Activated gamma-delta T cell treated with Interleukin-2 at 50 U/mL for 16 hours (primary cell): ENCODE data around the gene IGSF9B.

ENCODE experiments used
- DNase-seq: peaks from one replicate; pipeline ENCODE4 v3.0.0-alpha.2; 2020

Gene IGSF9B

DNA sequence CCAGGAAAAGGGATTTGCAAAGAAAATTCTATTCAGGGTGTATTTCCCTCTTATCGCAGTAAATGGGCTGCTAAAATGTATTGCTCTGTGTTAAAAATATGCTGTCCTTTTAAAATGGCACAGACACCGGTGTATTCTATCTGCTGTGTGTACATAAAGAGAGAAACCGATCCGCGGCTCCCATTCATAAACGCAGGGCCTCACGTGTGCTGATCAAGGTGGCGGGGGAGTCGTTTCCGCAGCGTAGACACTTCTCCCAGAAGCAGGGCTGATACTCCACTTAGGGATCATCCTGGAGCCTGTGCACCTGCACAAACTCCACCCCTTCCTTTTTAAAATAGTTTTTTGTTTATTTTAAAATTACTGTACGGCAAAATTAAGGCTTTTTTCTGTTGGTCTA lies 26.1 kb upstream of the IGSF9B start:
- no peak for DNase-seq

DNA sequence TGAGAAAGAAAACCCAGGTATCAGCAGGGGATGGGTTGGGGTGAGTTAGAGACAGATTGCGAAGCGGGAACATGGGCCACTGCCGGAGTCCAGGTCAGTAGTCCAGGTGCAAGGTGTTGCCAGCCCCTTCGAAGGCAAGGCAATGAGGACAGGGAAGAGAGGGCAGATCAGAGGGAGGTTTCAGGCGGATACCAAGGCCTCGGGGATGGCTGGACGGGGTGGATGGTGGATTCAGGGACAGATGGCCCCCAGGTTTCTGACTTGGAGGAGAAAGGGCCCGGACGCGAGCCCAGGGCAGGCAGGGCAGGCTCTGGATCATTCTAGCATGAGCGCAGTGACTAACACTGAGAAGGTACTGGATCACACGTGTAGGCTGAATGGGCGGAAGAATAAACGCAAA lies 25.4 kb upstream of the IGSF9B start:
- no peak for DNase-seq

GRCh38 chr11:133981156-133981555 lies 24.4 kb upstream of the IGSF9B start:
- DNase-seq = no peak

DNA sequence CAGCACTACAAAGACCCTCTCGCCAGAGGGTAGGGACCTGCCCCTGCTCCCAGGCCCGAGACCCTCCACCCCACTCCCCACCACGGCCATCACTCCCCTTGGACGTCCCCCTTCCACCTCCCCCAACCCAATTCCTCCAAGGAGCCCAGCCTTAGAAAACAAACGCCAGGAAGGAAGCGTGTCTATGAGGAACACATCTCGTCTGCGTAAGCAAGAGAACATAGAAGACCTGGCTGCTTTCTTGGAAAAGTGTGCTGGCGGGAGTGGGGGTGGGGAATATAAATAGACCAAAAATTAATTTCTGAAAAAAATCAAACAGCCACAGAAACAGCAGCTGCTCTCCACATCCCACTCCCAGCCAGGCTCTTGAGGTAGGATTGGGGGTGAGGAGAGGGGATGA lies 23.9 kb upstream of the IGSF9B start:
- DNase-seq = no peak

GRCh38 chr11:133978794-133979193 lies 22.0 kb upstream of the IGSF9B start:
- no peak for DNase-seq

GRCh38 chr11:133977067-133977677 lies 20.4 kb upstream of the IGSF9B start:
- DNase-seq = no peak

DNA sequence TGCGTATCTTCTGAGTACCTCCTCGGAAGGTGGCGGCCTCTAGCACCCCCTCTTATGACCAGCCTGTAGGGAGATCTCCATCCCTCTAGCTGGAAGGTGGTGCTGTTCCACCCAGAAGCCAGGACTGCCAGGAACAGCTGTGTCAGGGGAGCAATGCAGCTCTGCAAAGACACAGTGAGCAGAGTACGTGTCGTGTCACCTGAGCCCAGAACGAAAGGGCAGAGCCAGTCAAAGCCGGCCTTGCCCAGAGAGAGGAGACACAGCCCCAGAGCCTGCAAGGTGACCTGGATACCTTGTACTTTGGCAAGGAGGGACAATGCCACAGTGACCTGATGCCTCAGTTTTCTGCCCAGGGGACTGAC lies 18.7 kb upstream of the IGSF9B start:
- DNase-seq = no peak

GRCh38 chr11:133974836-133975487 lies 18.2 kb upstream of the IGSF9B start:
- no peak for DNase-seq

GRCh38 chr11:133971881-133972280 lies 15.1 kb upstream of the IGSF9B start:
- DNase-seq = no peak

GRCh38 chr11:133969112-133969511 lies 12.3 kb upstream of the IGSF9B start:
- no peak for DNase-seq

DNA sequence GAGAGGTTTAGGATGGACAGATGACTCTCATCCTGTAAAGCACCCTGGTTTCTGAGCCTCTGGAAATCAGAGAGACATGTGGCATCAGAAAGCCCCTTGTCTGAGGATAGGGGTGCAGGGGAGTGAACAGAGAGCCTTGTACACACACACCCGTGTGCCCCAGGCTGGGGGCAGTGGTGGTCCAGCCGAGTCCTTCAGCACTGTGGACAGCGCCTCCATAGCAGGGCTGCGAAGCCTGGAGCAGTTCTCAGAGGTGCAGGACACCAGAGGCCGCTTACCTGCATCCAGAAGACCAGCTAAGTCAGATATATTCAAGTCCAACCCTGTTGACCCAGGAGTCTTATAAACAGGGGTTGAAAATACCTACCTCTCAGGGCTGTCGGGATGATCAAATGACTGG lies 11.5 kb upstream of the IGSF9B start:
- no peak for DNase-seq

DNA sequence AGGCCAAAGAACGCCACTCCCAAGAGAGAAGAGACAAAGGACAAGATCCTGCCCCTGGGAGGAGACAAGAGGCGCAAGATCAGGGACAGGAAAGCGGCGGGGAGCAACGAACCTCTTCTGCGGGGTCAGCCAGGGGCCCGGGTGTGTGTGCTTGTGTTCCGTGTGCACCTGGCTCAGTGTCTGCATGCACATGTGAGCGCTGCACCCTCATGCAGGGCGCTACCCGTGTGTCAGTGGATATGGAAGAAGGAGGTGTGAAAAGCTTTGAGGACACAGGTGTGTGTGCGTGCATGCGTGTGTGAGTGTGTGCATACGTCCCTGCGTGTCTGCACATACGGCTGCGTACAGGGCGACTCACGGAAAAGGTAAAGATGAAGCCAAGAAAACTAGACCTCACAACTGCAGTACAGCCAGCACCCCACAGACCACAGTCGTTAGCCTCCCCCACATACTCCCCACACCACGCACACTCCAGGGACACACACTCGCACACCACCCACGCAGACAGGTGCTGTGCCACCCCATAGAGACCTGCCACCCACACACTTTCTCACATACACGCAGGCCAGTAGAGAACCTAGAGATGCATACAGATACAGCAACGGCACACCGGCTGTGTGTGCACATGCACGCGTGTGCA lies 11.0 kb upstream of the IGSF9B start:
- DNase-seq = no peak

DNA sequence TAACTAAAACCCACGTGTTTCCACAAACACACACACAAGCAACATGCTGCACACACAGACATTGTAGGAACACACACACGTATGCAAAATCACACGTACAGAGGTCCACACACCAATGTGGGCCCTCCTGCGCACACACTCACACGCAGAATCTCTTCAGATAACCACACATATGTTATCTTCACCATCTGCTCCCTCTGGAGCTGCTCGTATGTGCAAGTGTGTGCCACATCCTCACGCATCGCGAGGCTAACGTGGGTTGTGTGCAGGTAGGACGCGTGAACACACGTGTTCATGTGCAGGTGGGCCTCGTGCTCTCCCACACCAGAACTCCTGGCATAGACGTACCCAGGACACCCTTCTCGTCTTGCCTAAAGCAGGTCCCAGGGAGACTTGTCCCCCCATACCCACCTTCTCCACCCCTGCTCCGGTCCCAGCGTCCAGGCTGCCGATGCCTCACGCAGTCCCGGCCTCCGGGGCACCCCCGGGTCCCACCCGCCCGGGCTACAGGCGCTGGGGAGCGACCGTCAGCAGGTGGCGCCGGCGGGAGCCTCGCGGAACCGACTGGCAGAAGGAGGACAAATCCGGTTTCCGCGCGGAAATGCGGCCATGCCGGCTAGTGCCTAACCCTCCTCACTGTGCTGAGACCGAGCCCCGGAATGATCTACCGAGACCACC lies 10.3 kb upstream of the IGSF9B start:
- DNase-seq = peak; percentile 72

GRCh38 chr11:133966172-133966651 lies 9.4 kb upstream of the IGSF9B start:
- no peak for DNase-seq

DNA sequence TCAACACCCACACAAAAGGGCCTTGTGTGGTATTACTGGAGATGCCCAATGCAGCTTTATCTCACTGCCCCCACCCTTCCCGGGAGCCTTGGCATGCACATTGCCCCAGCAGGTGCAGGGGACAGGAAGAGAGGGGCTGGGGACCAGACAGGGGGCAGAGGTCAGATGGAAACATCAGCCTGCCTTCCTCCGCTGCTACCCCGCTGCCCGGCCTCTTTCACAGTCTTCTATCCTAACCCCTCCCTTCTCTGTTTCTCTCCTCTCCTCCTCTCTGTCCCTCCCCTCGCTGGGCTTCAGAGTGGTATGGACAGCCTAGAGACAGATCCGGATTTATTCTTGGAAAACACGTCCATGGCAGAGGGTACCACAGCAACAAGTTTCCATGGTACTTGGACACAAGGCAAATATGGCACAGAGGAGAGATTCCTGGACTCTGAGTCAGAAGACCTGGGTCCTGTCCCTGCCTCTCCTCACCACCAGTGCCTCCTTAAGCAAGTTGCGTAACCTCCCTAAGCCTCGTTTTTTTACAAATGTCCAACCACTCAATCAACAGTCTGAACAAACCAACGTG lies 8.3 kb upstream of the IGSF9B start:
- no peak for DNase-seq

GRCh38 chr11:133964356-133964755 lies 7.6 kb upstream of the IGSF9B start:
- DNase-seq = no peak

GRCh38 chr11:133961890-133962289 lies 5.1 kb upstream of the IGSF9B start:
- no peak for DNase-seq

GRCh38 chr11:133957900-133958299 lies 1.1 kb upstream of the IGSF9B start:
- DNase-seq = no peak

DNA sequence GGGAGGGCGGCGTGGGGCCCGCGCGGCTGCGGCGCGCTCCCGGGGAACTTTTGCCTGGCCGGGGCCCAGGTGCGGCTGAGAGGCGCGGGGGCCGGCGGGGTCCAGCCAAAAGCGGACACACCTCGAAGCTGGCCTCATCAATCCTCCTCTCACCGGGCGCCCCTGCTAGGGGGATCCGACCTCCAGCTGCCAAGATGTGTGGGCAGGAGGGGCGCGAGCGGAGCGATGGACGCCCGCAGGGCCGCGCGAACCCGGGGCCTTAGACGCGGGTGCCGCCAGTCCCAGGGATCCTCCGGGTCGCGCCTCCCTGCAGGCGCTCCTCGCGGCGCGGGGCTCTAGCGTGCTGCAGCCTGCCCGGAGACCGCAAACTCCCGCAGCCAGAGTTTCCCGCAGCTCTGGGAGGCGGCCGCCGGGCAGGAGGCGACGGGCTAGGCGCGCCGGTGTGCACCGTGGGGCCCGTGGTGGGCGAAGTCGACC lies 785 bp downstream of the IGSF9B start:
- DNase-seq = no peak

GRCh38 chr11:133955081-133955891 lies 1.5 kb downstream of the IGSF9B start:
- peak; percentile 16 for DNase-seq

- no peak for DNase-seq
These were observed 2.8 kb downstream of the IGSF9B start for GRCh38 chr11:133953999-133954398.

DNA sequence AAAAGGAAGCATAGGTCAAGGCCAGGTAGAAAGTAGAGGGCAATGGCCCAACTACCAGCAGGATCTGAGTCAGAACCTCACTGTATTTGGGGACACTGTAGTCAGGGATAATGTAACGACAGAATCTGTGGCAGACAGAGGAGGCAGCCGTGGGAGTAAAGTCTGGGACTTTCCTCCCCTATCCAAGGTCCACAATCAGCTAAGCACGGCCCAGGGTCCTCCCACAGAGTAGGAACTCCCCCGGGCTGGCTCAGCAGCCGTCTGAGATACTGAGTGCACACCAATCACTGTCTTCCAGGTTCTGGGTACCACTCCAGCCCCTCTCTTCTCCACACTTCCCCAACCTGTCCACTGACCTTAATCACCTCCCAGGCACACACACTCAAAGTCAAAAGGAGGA lies 3.2 kb downstream of the IGSF9B start:
- DNase-seq = no peak
